ENCODE data around the gene CHRM1. TPM values are rescaled to one million over a fixed set of nuclear protein-coding genes. Genes with fewer than 3 reads are reported as not detected.
A peak's percentile ranks its signal among the peaks of the same experiment; 100 is the strongest.

CHRM1 gene
- total and polyA plus RNA-seq, 8 donors = 0.34 to 2.3 (median 0.57) TPM

- peak overlapping the region; percentile 86 to 92 for H3K4me3 ChIP-seq
- peaks cover 0 to 50% of the 10 kb centered on the region in 2 donors for H3K36me3 ChIP-seq
- peak; percentile 90 to 98 (median 96) for DNase-seq
- peaks cover 39 to 62% of the 10 kb centered on the region in 2 donors for H3K4me1 ChIP-seq
- H3K27ac ChIP-seq = peak overlapping the region; percentile 99
- H3K9me3 ChIP-seq = no peaks in the 10 kb centered on the region
- H3K27me3 ChIP-seq = no peaks in the 10 kb centered on the region
- ATAC-seq = peak; percentile 75
- TF ChIP-seq CTCF (IDR thresholded peaks at IDR 0.05) = no peak
- intact Hi-C loops (cut with DNase I) = no loop called here
Measured at GRCh38 chr11:62881579-62882430, 39.4 kb downstream of the CHRM1 start.

- peak within 1 kb of the TSS; percentile 86 to 92 for H3K4me3 ChIP-seq
- H3K9me3 ChIP-seq = no peaks in the 10 kb centered on the region
- intact Hi-C loops (cut with DNase I) = no loop called here
- TF ChIP-seq CTCF (IDR thresholded peaks at IDR 0.05) = peak; percentile 46 to 64
- no peaks in the 10 kb centered on the region for H3K27me3 ChIP-seq
- H3K36me3 ChIP-seq = peaks cover 0 to 42% of the 10 kb centered on the region in 2 donors
- peak within 1 kb of the TSS; percentile 99 for H3K27ac ChIP-seq
- DNase-seq (peak; percentile 90 to 97 (median 92)), ATAC-seq (peak; percentile 91)
- H3K4me1 ChIP-seq = peaks cover 39 to 54% of the 10 kb centered on the region in 2 donors
Measured at GRCh38 chr11:62880803-62881578, 40.2 kb downstream of the CHRM1 start, which contains the start of gene SLC3A2. Gene SLC3A2 (plus strand): TSS chr11:62880896. CDS start chr11:62881024, 128 bp downstream.

GRCh38 chr11:62880231-62880802 lies 40.8 kb downstream of the CHRM1 start:
- H3K9me3 ChIP-seq = no peaks in the 10 kb centered on the region

GRCh38 chr11:62879235-62879978 lies 41.8 kb downstream of the CHRM1 start:
- DNase-seq (no peak), ATAC-seq (no peak)
- no peak for TF ChIP-seq CTCF (IDR thresholded peaks at IDR 0.05)
- no peaks in the 10 kb centered on the region for H3K27me3 ChIP-seq
- H3K4me3 ChIP-seq = peak overlapping the region in 1 of 2 donors; percentile 92
- intact Hi-C loops (cut with DNase I) = no loop called here
- no peaks in the 10 kb centered on the region for H3K9me3 ChIP-seq
- H3K27ac ChIP-seq = peak overlapping the region; percentile 99
- peaks cover 30 to 38% of the 10 kb centered on the region in 2 donors for H3K4me1 ChIP-seq
- H3K36me3 ChIP-seq = peaks cover 0 to 26% of the 10 kb centered on the region in 2 donors

More at GRCh38 chr11:62880231-62880802, 40.8 kb downstream of the CHRM1 start:
- no peak for TF ChIP-seq CTCF (IDR thresholded peaks at IDR 0.05)
- Histone ChIP-seq H3K36me3 (peaks cover 0 to 35% of the 10 kb centered on the region in 2 donors), H3K4me1 (peaks cover 36 to 47% of the 10 kb centered on the region in 2 donors), H3K4me3 (peak overlapping the region; percentile 86 to 92), H3K27ac (peak overlapping the region; percentile 99), H3K27me3 (no peaks in the 10 kb centered on the region)
- DNase-seq (peak; percentile 44 to 85 (median 76)), ATAC-seq (peak; percentile 33)
- intact Hi-C loops (cut with DNase I) = no loop called here
